ENCODE data around the gene TXNDC8. TPM values are rescaled to one million over a fixed set of nuclear protein-coding genes. Genes with fewer than 3 reads are reported as not detected.
A peak's percentile ranks its signal among the peaks of the same experiment; 100 is the strongest.

TXNDC8 gene
- total and polyA plus RNA-seq, 2 of the 13 experiments (the other 11 are each of a cell fraction or from before 2014, with no cell fraction given): not detected

- TF ChIP-seq IKZF4 (CRISPR knock-in tag; IDR thresholded peaks at IDR 0.05; ENCODE audit: borderline replicate concordance, low read depth, not compliant biosample characterization) (no peak), ZNF335 (CRISPR knock-in tag; IDR thresholded peaks at IDR 0.05) (no peak), ZNF3 (CRISPR knock-in tag; IDR thresholded peaks at IDR 0.05) (no peak), PHF20 (CRISPR knock-in tag; IDR thresholded peaks at IDR 0.05) (peak; percentile 2; the same call in 1 of the 2 replicates), ZBTB10 (CRISPR knock-in tag; IDR thresholded peaks at IDR 0.05; ENCODE audit: borderline replicate concordance) (peak; percentile 99), ARID3A (IDR thresholded peaks at IDR 0.05; ENCODE audit: low read depth, low read length) (no peak), RFX5 (IDR thresholded peaks at IDR 0.05; ENCODE audit: low read depth, low read length) (no peak), ZNF766 (CRISPR knock-in tag; IDR thresholded peaks at IDR 0.05; ENCODE audit: borderline replicate concordance) (no peak), NCOR1 (IDR thresholded peaks at IDR 0.05; ENCODE audit: borderline replicate concordance, low read length) (0 out of 2 replicates have a peak, but pooled peaks have one; percentile 23), RAD21 (CRISPR knock-in tag; IDR thresholded peaks at IDR 0.05) (no peak), ZFP82 (CRISPR knock-in tag; IDR thresholded peaks at IDR 0.05; ENCODE audit: borderline replicate concordance) (peak; percentile 17; the same call in 1 of the 2 replicates), DR1 (CRISPR knock-in tag; IDR thresholded peaks at IDR 0.05) (peak; percentile 92), ETS1 (CRISPR knock-in tag; IDR thresholded peaks at IDR 0.05) (no peak), SIN3B (IDR thresholded peaks at IDR 0.05; ENCODE audit: low read length) (no peak), HNRNPL (IDR thresholded peaks at IDR 0.05; ENCODE audit: low read depth, low read length) (no peak), HNRNPUL1 (IDR thresholded peaks at IDR 0.05; ENCODE audit: low read depth, low read length) (no peak), ZNF205 (CRISPR knock-in tag; IDR thresholded peaks at IDR 0.05) (no peak), CREM (IDR thresholded peaks at IDR 0.05) (no peak), CREM (CRISPR knock-in tag; IDR thresholded peaks at IDR 0.05) (no peak), GTF3A (CRISPR knock-in tag; conservative IDR thresholded peaks at IDR 0.05) (no peak), MYC (CRISPR knock-in tag; IDR thresholded peaks at IDR 0.05; ENCODE audit: borderline replicate concordance) (peak; percentile 85), LRRFIP1 (CRISPR knock-in tag; conservative IDR thresholded peaks at IDR 0.05) (no peak), PCBP2 (optimal IDR thresholded peaks at IDR 0.05; ENCODE audit: low read depth, low read length, poor library complexity, severe bottlenecking) (no peak)
Observed at GRCh38 chr9:110256380-110257096, 81.1 kb downstream of the TXNDC8 start, which contains the start of gene TXN (continued).

Data from HepG2 (cell line).